ENCODE data around the gene SUMO2.
A peak's percentile ranks its signal among the peaks of the same experiment; 100 is the strongest.
"Not testable (repeated sequence)": the region's sequence is repeated elsewhere in the genome, so short reads cannot be mapped to it uniquely, and the experiment has no call there.

Gene SUMO2

GRCh38 chr17:75144816-75145512 is 37.8 kb downstream of the SUMO2 start:
- peak; percentile 47 to 78 (median 74) for DNase-seq

GRCh38 chr17:75142236-75142971 is 40.4 kb downstream of the SUMO2 start:
- DNase-seq: no peak

- no peak for DNase-seq
Measured at GRCh38 chr17:75138519-75138918, 44.2 kb downstream of the SUMO2 start.

GRCh38 chr17:75137762-75138161 is 45.0 kb downstream of the SUMO2 start:
- not testable (repeated sequence) for DNase-seq

GRCh38 chr17:75135946-75136345 is 46.8 kb downstream of the SUMO2 start:
- DNase-seq: no peak

GRCh38 chr17:75135452-75135851 is 47.3 kb downstream of the SUMO2 start:
- no peak for DNase-seq

- not testable (repeated sequence) for DNase-seq
Measured at GRCh38 chr17:75133607-75134347, 49.0 kb downstream of the SUMO2 start.

GRCh38 chr17:75133001-75133400 is 49.8 kb downstream of the SUMO2 start:
- no peak for DNase-seq

GRCh38 chr17:75132018-75133000 is 50.5 kb downstream of the SUMO2 start:
- not testable (repeated sequence) for DNase-seq

- peak; percentile 78 to 92 (median 86) for DNase-seq
Measured at GRCh38 chr17:75131278-75132017, 51.3 kb downstream of the SUMO2 start, which contains the start of gene NT5C. Gene NT5C (minus strand): TSS chr17:75131742. CDS start chr17:75131707, 35 bp downstream.

GRCh38 chr17:75130632-75131277 is 52.0 kb downstream of the SUMO2 start:
- DNase-seq: peak; percentile 45 to 65 (median 58)

GRCh38 chr17:75130059-75130631 is 52.6 kb downstream of the SUMO2 start:
- no peak for DNase-seq

- DNase-seq: no peak
Measured at GRCh38 chr17:75129576-75129975, 53.2 kb downstream of the SUMO2 start.

GRCh38 chr17:75128694-75129505 is 53.9 kb downstream of the SUMO2 start:
- no peak for DNase-seq

GRCh38 chr17:75127936-75128335 is 54.8 kb downstream of the SUMO2 start:
- DNase-seq: not testable (repeated sequence)

GRCh38 chr17:75126954-75127353 is 55.8 kb downstream of the SUMO2 start:
- DNase-seq: no peak

GRCh38 chr17:75125984-75126383 is 56.8 kb downstream of the SUMO2 start:
- DNase-seq: peak in 1 of 4 experiments; percentile 17

- no peak for DNase-seq
Measured at GRCh38 chr17:75124819-75125162, 58.0 kb downstream of the SUMO2 start.

- DNase-seq: peak in 1 of 4 experiments; percentile 22
Measured at GRCh38 chr17:75124041-75124818, 58.5 kb downstream of the SUMO2 start.

Measured in suppressor macrophage (primary cell).